GM19455 (cell line): ENCODE data around the gene KCNJ1.

Experiments
- ATAC-seq: cut with Tn5 transposase; IDR thresholded peaks from one replicate; pipeline ENCODE4 v1.9.1; 2021; ENCODE audit not compliant: unreplicated experiment

KCNJ1 gene

GRCh38 chr11:128790196-128790595 lies 76.9 kb downstream of the KCNJ1 start:
- no peak for ATAC-seq

- no peak for ATAC-seq
These were observed 77.5 kb downstream of the KCNJ1 start for GRCh38 chr11:128789497-128790150.
